Stomach (tissue), 9 donors: ENCODE data around the gene USP47. TPM values are rescaled to one million over a fixed set of nuclear protein-coding genes. Genes with fewer than 3 reads are reported as not detected.

Experiments used
- DNase-seq, 2 donors: peaks; one replicate each; pipeline versions ENCODE4 v3.0.0 to v3.0.0-alpha.2; 2013 to 2019
- H3K27ac ChIP-seq, 5 donors: fragments of 200-600 bp in 4 of 5; sonication (generic) in 4 of 5; one replicate each; pipeline ENCODE4 v1.5.1; 2013 to 2019; ENCODE audit warnings: mild to moderate bottlenecking in 1 of 5, moderate library complexity in 1 of 5
- H3K27me3 ChIP-seq, 3 donors: fragments of 200-600 bp; sonication (generic); one replicate each; pipeline ENCODE4 v1.5.1; 2017 to 2019; ENCODE audit warnings: mixed run types in 1 of 3
- H3K36me3 ChIP-seq, 4 donors: fragments of 200-600 bp; sonication (generic); 1 replicate in 3 of 4; 2 replicates in 1 of 4; pipeline ENCODE4 v1.5.1; 2016 to 2019
- H3K4me1 ChIP-seq, 4 donors: fragments of 200-600 bp; sonication (generic); one replicate each; pipeline ENCODE4 v1.5.1; 2016 to 2019
- H3K4me3 ChIP-seq, 4 donors: fragments of 200-600 bp; sonication (generic) in 3 of 4; one replicate each; pipeline ENCODE4 v1.5.1; 2016 to 2019; ENCODE audit warnings: mild to moderate bottlenecking in 1 of 4
- H3K9me3 ChIP-seq, 4 donors: fragments of 200-600 bp; sonication (generic); one replicate each; pipeline ENCODE4 v1.5.1; 2016 to 2019
- CTCF ChIP-seq, 7 experiments: fragments of 450-650 bp in 4 of 7; fragments of 200-600 bp in 3 of 7; sonication (generic) in 3 of 7; IDR thresholded peaks; one replicate each; pipeline ENCODE4 v1.5.1; 2016 to 2019; ENCODE audit warnings: antibody characterized with exemption in 7 of 7, control low read depth in 2 of 7, mild to moderate bottlenecking in 1 of 7
- EP300 ChIP-seq: sonication (generic); formaldehyde crosslinking; IDR thresholded peaks from one replicate; pipeline ENCODE4 v1.6.1; 2017; ENCODE audit warnings: antibody characterized with exemption
- POLR2A ChIP-seq, 4 donors: fragments of 450-650 bp; IDR thresholded peaks; one replicate each; pipeline ENCODE4 v1.6.1; 2016; ENCODE audit warnings: antibody characterized with exemption in 4 of 4, control low read depth in 2 of 4, mild to moderate bottlenecking in 1 of 4, moderate library complexity in 1 of 4
- POLR2AphosphoS5 ChIP-seq, 3 donors: sonication (generic); formaldehyde crosslinking; IDR thresholded peaks; one replicate each; pipeline ENCODE4 v1.6.1; 2016; ENCODE audit warnings: antibody characterized with exemption in 3 of 3
- whole genome bisulfite sequencing, 5 donors: extraction: QIAGEN DNeasy Blood & Tissue Kit in 3 of 5; methylation state at CpG; one replicate each; pipeline versions ENCODE4 v1.1.5 to v1.1.7; 2013 to 2018; 5-methylcytosine and 5-hydroxymethylcytosine counted together
- intact Hi-C: fragments of 100-400 bp; cut with DNase I; formaldehyde crosslinking; loops from one replicate; pipeline ENCODE4 v1.15.1; 2023; ENCODE audit warnings: low total_unique reads
- polyA plus RNA-seq, 3 donors: library from polyadenylated mRNA; stranded (reverse); fragments of 200-250 nt; gene quantifications; one replicate each; pipeline ENCODE4 v1.2.3, GENCODE V29; 2013
- total RNA-seq, 5 donors: library from RNA; depleted of rRNA; stranded (reverse); fragments of >200 nt; gene quantifications; one replicate each; pipeline versions ENCODE4 v1.1.0 to v1.2.3, GENCODE V29; 2014 to 2016
- donor health status: healthy with polysubstance abuse.
- donor health status: Bipolar disorder and iron deficiency.
- donor health status: healthy.

The USP47 gene
- total and polyA plus RNA-seq, 8 donors, result 14.6 to 200 (median 48.8) TPM

DNA sequence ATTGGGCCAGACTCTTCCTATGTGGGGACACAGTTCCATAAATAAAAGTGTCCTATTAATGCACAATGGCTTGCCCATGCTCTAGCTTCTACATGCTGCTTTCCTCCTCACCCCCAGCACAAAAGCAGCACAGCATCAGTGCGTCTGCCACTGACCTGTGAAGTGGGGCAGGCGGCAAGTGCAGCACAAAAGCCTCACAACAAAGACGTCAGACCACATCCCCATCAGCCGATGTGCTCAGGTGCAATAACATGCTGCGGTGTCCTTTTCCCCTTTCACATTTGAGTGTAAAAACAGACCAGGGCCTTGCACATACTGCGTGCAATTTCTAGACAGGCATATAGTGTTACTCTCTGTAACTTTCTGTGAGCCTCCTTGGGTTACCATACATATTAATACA lies 153.8 kb downstream of the USP47 start:
- 83 to 98% (median 95%) methylated on average over 6 of the region's 6 CpGs for WGBS, 5 donors
- Histone ChIP-seq H3K36me3 (peaks cover 0 to 33% (median 18%) of the 10 kb centered on the region in 4 donors), H3K9me3 (no peaks in the 10 kb centered on the region), H3K27me3 (no peaks in the 10 kb centered on the region), H3K27ac (no peak overlapping the region), H3K4me1 (peaks cover 7 to 38% (median 21%) of the 10 kb centered on the region in 4 donors), H3K4me3 (no peak overlapping the region)
- intact Hi-C loops, result no loop called here
- no peak for DNase-seq
- no peak for TF ChIP-seq CTCF (IDR thresholded peaks at IDR 0.05)
- no peak for TF ChIP-seq EP300
- TF ChIP-seq POLR2AphosphoS5 (IDR thresholded peaks at IDR 0.05), result no peak
- TF ChIP-seq POLR2A (IDR thresholded peaks at IDR 0.05), result no peak

GRCh38 chr11:11996321-11997048 lies 154.7 kb downstream of the USP47 start:
- Histone ChIP-seq H3K4me3 (no peak overlapping the region), H3K27me3 (no peaks in the 10 kb centered on the region), H3K9me3 (no peaks in the 10 kb centered on the region), H3K4me1 (peaks cover 5 to 31% (median 13%) of the 10 kb centered on the region in 4 donors), H3K36me3 (peaks cover 0 to 42% (median 24%) of the 10 kb centered on the region in 4 donors), H3K27ac (no peak overlapping the region)
- no peak for DNase-seq
- no peak for TF ChIP-seq CTCF (IDR thresholded peaks at IDR 0.05)
- TF ChIP-seq EP300, result no peak
- no peak for TF ChIP-seq POLR2A (IDR thresholded peaks at IDR 0.05)
- TF ChIP-seq POLR2AphosphoS5 (IDR thresholded peaks at IDR 0.05), result no peak
- 86 to 93% (median 91%) methylated on average over 11 of the region's 11 CpGs for WGBS, 5 donors
- intact Hi-C loops, result no loop called here

DNA sequence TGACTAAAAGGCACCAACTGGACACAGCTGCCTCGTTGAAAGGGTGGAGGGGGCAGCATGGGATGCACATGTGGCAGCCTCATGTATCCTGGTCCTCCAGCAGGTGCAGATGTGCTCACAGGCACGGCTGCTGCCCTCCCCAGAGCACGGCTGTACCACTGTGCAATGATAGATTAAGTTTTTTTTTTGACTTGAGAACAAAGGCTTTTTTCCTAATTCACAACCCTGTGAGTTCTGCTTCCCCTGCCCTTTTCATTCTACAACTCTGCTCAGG lies 155.2 kb downstream of the USP47 start:
- intact Hi-C loops, result no loop called here

GRCh38 chr11:11998091-11998781 lies 156.5 kb downstream of the USP47 start:
- Histone ChIP-seq H3K4me3 (no peak overlapping the region), H3K27ac (peak overlapping the region in 1 of 5 donors; percentile 35), H3K4me1 (peaks cover 0 to 16% (median 8%) of the 10 kb centered on the region in 4 donors), H3K9me3 (no peaks in the 10 kb centered on the region), H3K36me3 (peaks cover 0 to 47% (median 27%) of the 10 kb centered on the region in 4 donors), H3K27me3 (no peaks in the 10 kb centered on the region)
- intact Hi-C loops, result no loop called here
- 54 to 78% (median 69%) methylated on average over 8 of the region's 8 CpGs for WGBS, 5 donors
- TF ChIP-seq POLR2AphosphoS5 (IDR thresholded peaks at IDR 0.05), result peak in 1 of 3 donors; percentile 18
- TF ChIP-seq CTCF (IDR thresholded peaks at IDR 0.05), result no peak
- DNase-seq, result no peak

More for the DNA sequence above, 155.2 kb downstream of the USP47 start:
- Histone ChIP-seq H3K36me3 (peaks cover 0 to 47% (median 27%) of the 10 kb centered on the region in 4 donors), H3K4me3 (no peak overlapping the region), H3K9me3 (no peaks in the 10 kb centered on the region), H3K27ac (no peak overlapping the region), H3K4me1 (peaks cover 0 to 26% (median 13%) of the 10 kb centered on the region in 4 donors), H3K27me3 (no peaks in the 10 kb centered on the region)
- DNase-seq, result no peak
- 72 to 87% (median 81%) methylated on average over 3 of the region's 3 CpGs for WGBS, 5 donors
- TF ChIP-seq POLR2AphosphoS5 (IDR thresholded peaks at IDR 0.05), result no peak
- TF ChIP-seq CTCF (IDR thresholded peaks at IDR 0.05), result no peak
- TF ChIP-seq POLR2A (IDR thresholded peaks at IDR 0.05), result no peak
- TF ChIP-seq EP300, result no peak
